GM12865 (cell line): Measurements from ENCODE around the gene EYA4.

Source experiments
- DNase-seq: peaks from one replicate; pipeline ENCODE4 v3.0.0; 2010; ENCODE audit warnings: low read depth
- H3K4me3 ChIP-seq: 2 replicates; pipeline ENCODE4 v1.5.1; 2011; ENCODE audit warnings: mild to moderate bottlenecking, low read depth, low read length, control low read depth
- TF ChIP-seq, protein P1 (sequence below): IDR thresholded peaks from 2 replicates; pipeline ENCODE4 v1.5.1; 2011; ENCODE audit warnings: low read length, control low read depth, low read depth, inconsistent platforms; ENCODE audit not compliant: insufficient read depth; ENCODE audit errors: missing control alignments

Gene EYA4

DNA sequence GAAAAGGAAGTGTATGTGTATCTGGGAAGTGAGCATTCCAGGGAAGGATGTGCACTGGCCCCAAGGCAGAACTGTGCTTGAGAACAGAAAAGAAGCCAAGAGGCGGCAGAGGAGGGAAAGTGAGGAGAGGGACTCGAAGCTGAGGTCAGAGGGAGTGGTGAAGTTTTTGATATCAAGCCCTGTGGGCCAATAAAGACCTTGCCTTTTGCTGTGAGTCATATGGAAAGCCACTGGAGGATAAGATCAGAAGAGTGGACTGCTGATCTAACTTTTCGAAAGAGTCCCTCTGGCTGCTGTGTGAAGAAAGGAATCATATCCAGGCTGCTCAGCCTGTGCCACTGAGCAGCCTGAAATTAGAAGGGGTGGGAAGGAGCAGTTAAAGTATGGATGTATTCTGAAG lies 99.4 kb downstream of the EYA4 start:
- H3K4me3 ChIP-seq, result no peak overlapping the region
- TF ChIP-seq, protein P1, sequence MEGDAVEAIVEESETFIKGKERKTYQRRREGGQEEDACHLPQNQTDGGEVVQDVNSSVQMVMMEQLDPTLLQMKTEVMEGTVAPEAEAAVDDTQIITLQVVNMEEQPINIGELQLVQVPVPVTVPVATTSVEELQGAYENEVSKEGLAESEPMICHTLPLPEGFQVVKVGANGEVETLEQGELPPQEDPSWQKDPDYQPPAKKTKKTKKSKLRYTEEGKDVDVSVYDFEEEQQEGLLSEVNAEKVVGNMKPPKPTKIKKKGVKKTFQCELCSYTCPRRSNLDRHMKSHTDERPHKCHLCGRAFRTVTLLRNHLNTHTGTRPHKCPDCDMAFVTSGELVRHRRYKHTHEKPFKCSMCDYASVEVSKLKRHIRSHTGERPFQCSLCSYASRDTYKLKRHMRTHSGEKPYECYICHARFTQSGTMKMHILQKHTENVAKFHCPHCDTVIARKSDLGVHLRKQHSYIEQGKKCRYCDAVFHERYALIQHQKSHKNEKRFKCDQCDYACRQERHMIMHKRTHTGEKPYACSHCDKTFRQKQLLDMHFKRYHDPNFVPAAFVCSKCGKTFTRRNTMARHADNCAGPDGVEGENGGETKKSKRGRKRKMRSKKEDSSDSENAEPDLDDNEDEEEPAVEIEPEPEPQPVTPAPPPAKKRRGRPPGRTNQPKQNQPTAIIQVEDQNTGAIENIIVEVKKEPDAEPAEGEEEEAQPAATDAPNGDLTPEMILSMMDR, result no peak
- DNase-seq, result no peak

DNA sequence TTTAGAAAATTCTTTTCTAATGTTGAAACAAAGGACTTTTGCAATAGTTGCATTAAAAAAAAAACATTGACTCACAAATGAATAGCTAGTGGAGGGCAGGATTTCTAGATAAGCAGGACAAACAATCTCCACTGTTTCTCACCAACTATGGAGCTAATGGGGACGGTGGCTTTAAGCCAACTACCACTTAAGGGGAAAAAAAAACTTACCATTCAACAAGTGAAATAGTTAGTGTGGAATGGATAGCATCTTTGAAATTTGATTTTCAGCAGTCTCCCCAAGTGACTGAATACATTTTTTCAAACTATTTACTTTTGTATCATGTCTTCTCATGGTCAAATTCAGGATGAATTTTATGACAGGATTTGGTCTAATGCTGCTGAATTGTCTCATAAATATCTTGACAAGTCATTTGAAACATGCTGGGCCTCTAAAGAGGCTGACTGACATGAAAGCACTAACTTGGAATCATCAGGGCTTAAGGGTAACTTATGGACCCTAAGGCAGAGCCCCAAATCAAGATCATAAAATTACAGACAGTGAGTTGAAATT lies 100.5 kb downstream of the EYA4 start:
- DNase-seq, result no peak
- H3K4me3 ChIP-seq, result no peak overlapping the region
- TF ChIP-seq, protein P1, result no peak

DNA sequence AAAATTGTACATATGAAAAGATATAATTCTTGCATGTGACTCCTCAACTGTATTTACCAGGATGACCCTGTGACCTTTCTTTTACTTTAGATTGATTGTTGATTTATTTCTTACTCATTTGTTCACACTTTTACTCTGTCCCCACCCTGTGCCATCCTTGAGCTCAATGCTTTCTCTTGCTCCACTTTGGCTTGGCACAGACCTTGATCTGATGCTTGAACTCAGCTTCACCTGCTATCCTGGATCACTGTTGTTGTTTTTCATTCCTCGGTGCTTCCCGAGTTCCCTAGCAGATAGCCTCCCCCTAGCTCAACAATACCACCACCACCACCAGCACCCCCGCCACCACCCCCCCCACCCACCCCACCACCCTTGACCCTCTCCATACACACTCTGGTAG lies 102.1 kb downstream of the EYA4 start:
- TF ChIP-seq, protein P1, result no peak
- no peak for DNase-seq
- no peak overlapping the region for H3K4me3 ChIP-seq

DNA sequence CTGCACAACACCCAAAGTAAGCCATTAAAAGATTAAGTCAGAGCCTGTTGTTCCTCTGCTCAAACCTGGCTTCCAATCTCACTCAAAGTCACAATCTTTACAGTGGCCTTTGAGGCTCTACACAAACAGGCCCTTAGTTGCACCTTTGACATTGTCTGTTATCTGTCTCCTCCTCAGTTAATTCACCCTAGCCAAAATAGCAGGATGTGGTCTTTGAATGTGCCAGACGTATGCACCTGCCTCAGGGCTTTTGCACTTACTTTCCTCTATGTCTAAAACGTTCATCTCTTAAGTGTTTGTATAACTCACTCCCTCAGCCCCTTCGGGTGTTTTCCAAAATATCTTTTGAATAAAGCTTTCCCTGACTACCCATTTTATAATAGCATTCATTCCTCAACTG lies 107.7 kb downstream of the EYA4 start:
- H3K4me3 ChIP-seq, result no peak overlapping the region
- TF ChIP-seq, protein P1, result no peak
- no peak for DNase-seq

DNA sequence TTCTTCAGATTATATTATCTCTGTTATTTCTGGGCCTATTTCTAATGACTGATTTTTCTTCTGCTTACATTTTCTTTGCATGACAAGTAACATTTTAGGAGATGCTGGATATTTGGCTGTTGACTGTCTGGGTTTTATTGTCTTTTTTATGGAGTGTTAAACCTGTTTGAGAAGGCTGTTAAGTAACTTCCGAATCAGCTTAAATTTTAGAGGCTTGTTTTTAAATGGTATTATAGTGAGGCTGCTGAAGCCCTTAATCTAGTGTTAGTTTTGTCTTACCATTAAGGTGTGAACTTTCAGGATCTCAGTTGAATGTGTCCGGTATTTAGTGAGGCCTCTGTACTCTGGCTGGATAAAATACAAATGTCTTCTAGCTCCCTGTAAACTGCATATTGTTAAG lies 109.8 kb downstream of the EYA4 start:
- TF ChIP-seq, protein P1, result no peak
- no peak overlapping the region for H3K4me3 ChIP-seq
- no peak for DNase-seq

DNA sequence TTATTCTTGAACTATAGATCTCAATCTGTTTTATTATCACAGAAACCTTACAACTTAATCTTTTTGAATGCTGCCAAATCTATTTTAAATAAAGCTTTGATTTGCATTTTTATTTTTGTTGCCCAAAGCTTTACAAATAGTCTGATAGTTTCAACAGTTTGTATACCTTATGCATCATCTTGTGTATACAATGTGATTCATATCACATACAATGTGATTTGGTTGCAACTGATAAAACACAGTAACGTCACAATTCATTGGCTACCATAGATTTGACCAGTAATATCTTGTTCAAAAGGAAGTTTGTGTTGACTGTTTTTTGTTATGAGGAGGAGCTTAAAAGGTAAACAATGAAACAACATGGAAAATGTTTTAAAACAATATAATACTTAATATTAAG lies 110.9 kb downstream of the EYA4 start:
- DNase-seq, result no peak
- no peak overlapping the region for H3K4me3 ChIP-seq
- TF ChIP-seq, protein P1, result no peak

DNA sequence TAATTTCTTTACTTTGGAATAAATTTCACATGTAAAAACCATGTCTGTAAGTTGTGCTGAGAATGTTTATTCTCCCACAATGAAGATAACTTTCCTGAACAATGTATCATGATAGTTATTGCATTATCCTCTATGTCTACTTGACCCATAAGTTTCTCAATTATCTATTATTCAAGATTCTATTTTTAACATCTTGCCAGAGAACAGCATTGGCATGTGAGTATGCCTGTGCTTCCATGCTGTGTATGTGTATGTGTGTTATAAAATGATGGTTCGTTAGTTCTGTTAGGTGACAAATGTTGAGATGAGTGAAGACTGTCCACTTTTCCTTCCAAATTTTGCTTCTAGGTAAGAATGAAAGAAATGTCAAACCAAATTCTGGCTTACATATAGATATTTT lies 111.9 kb downstream of the EYA4 start:
- TF ChIP-seq, protein P1, result no peak
- no peak overlapping the region for H3K4me3 ChIP-seq
- no peak for DNase-seq
